WTC11 (cell line): ENCODE data around the gene LYPD3. TPM values are rescaled to one million over a fixed set of nuclear protein-coding genes. Genes with fewer than 3 reads are reported as not detected.

Source experiments
- ATAC-seq: fragments of 200-7000 bp; cut with Tn5 transposase; 2 replicates; pipeline ENCODE4 v1.10.0; 2021; ENCODE audit warnings: mild to moderate bottlenecking, moderate library complexity
- CTCF ChIA-PET: fragments of 300-600 bp; sonication (Branson Sonifier 250); formaldehyde crosslinking; loops from one replicate; lab custom pipeline; 2021; ENCODE audit warnings: antibody characterized with exemption; lab: Charles Lee
- POLR2A ChIA-PET: fragments of 350-600 bp; sonication (Branson Sonifier 250); formaldehyde crosslinking; loops from one replicate; lab custom pipeline; 2021; ENCODE audit warnings: antibody characterized with exemption; lab: Charles Lee
- DNase-seq: peaks from one replicate; pipeline ENCODE4 v3.0.0; 2021; ENCODE audit warnings: low spot score
- H3K27ac Mint-ChIP-seq: 2 replicates; pipeline ENCODE4 v1.8.0; 2021; ENCODE audit warnings: mixed read lengths
- H3K27me3 Mint-ChIP-seq: 2 replicates; pipeline ENCODE4 v1.8.0; 2021; ENCODE audit warnings: low read depth, mild to moderate bottlenecking, moderate library complexity, mixed read lengths
- H3K36me3 Mint-ChIP-seq: 2 replicates; pipeline ENCODE4 v1.8.0; 2021; ENCODE audit warnings: mixed read lengths
- H3K4me1 Mint-ChIP-seq: 2 replicates; pipeline ENCODE4 v1.8.0; 2022; ENCODE audit warnings: mixed read lengths
- H3K4me3 Mint-ChIP-seq: 2 replicates; pipeline ENCODE4 v1.8.0; 2021; ENCODE audit warnings: mild to moderate bottlenecking, moderate library complexity, mixed read lengths
- H3K9me3 Mint-ChIP-seq: 2 replicates; pipeline ENCODE4 v1.8.0; 2021; ENCODE audit warnings: mixed read lengths
- EMX1 ChIP-seq: fragments of 250-450 bp; sonication (Bioruptor Pico); IDR thresholded peaks from 2 replicates; pipeline ENCODE4 v1.8.0; 2021; ENCODE audit warnings: mild to moderate bottlenecking
- ETV6 ChIP-seq: sonication (generic); formaldehyde crosslinking; IDR thresholded peaks from 2 replicates; pipeline ENCODE4 v1.8.1; 2022; ENCODE audit warnings: mild to moderate bottlenecking, missing genetic modification reagents
- FOXK1 ChIP-seq: sonication (generic); formaldehyde crosslinking; IDR thresholded peaks from 2 replicates; pipeline ENCODE4 v1.8.0; 2022; ENCODE audit warnings: mild to moderate bottlenecking, moderate library complexity, missing genetic modification reagents
- FOXP1 ChIP-seq: sonication (generic); formaldehyde crosslinking; IDR thresholded peaks from 2 replicates; pipeline ENCODE4 v1.8.0; 2022; ENCODE audit warnings: missing genetic modification reagents, mild to moderate bottlenecking, moderate library complexity, borderline replicate concordance
- GABPB1 ChIP-seq: sonication (generic); formaldehyde crosslinking; IDR thresholded peaks from 2 replicates; pipeline ENCODE4 v1.8.1; 2023; ENCODE audit warnings: mild to moderate bottlenecking, missing genetic modification reagents
- JUN ChIP-seq: sonication (generic); formaldehyde crosslinking; IDR thresholded peaks from 2 replicates; pipeline ENCODE4 v1.8.0; 2023; ENCODE audit warnings: mild to moderate bottlenecking, missing genetic modification reagents
- KAT7 ChIP-seq: sonication (generic); formaldehyde crosslinking; IDR thresholded peaks from 2 replicates; pipeline ENCODE4 v1.8.1; 2023; ENCODE audit warnings: missing genetic modification reagents, mild to moderate bottlenecking, borderline replicate concordance
- NFE2L1 ChIP-seq: sonication (generic); formaldehyde crosslinking; IDR thresholded peaks from 2 replicates; pipeline ENCODE4 v1.8.1; 2023; ENCODE audit warnings: missing genetic modification reagents
- NR1H2 ChIP-seq: sonication (generic); formaldehyde crosslinking; IDR thresholded peaks from 2 replicates; pipeline ENCODE4 v1.9.0; 2021; ENCODE audit warnings: mild to moderate bottlenecking, moderate library complexity, missing genetic modification reagents
- total RNA-seq: library from RNA; stranded (reverse); gene quantifications from 3 replicates; pipeline ENCODE4 v1.2.3, GENCODE V29; 2021
- TF ChIP-seq, protein P1 (sequence below): fragments of 250-450 bp; sonication (Bioruptor Pico); IDR thresholded peaks from 2 replicates; pipeline ENCODE4 v1.9.0; 2021; ENCODE audit warnings: mild to moderate bottlenecking
- TF ChIP-seq, protein P2 (sequence below): sonication (generic); formaldehyde crosslinking; IDR thresholded peaks from 2 replicates; pipeline ENCODE4 v1.8.1; 2023; ENCODE audit warnings: mild to moderate bottlenecking, moderate library complexity, missing genetic modification reagents
- TF ChIP-seq, protein P3 (sequence below): fragments of 250-450 bp; sonication (Bioruptor Pico); IDR thresholded peaks from 2 replicates; pipeline ENCODE4 v2.1.2; 2022; ENCODE audit warnings: mild to moderate bottlenecking, moderate library complexity
- TF ChIP-seq, protein P4 (sequence below): sonication (generic); formaldehyde crosslinking; IDR thresholded peaks from 2 replicates; pipeline ENCODE4 v1.8.0; 2023; ENCODE audit warnings: missing genetic modification reagents
- TF ChIP-seq, protein P5 (sequence below): sonication (generic); formaldehyde crosslinking; IDR thresholded peaks from 2 replicates; pipeline ENCODE4 v1.8.1; 2023; ENCODE audit warnings: mild to moderate bottlenecking, missing genetic modification reagents, borderline replicate concordance
- TF ChIP-seq, protein P6 (sequence below): fragments of 250-450 bp; sonication (Bioruptor Pico); IDR thresholded peaks from 2 replicates; pipeline ENCODE4 v1.9.0; 2021; ENCODE audit warnings: mild to moderate bottlenecking
- TF ChIP-seq, protein P7 (sequence below): sonication (generic); formaldehyde crosslinking; IDR thresholded peaks from 2 replicates; pipeline ENCODE4 v1.8.0; 2022; ENCODE audit warnings: mild to moderate bottlenecking, missing genetic modification reagents

LYPD3 gene
- total RNA-seq, 1 experiment from 2014 or later = 3.8 TPM

DNA sequence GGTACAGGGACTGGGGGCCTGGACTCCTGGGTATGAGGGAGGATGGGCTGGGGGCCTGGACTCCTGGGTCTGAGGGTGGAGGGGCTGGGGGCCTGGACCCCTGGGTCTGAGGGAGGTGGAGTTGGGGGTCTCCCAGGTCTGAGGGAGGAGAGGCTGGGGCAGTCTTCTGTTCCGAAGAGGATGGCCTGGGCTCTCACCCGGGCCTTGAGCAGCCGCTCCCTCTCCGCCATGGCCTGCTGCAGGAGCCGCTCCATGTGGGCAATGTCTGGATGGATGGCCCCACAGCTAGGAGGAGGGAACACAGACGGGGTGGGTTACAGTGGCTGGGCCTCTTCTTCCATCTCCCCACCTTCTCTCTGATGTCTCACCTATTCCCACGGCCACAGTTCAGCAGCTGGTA lies 21.0 kb upstream of the LYPD3 start:
- no peaks in the 10 kb centered on the region for H3K4me1 Mint-ChIP-seq

DNA sequence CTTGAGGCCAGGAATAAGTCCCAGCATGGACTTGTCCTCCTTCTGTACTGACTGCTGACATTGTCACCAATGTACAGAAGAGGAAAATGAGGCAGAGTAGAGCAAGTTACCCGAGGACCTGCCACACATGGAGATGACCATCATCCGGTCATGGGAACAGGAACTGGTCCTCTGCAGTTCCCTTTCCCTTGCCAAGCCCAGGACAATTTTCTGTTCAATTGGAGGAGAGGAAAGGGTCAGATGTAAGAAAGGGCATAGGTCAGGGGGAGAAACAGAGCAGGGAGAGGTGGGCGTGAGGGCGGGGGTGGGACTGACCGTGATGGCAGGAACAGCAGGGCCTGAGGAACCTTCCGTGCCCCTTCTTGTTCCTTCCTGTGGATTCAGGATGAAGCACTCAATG lies 20.5 kb upstream of the LYPD3 start:
- H3K27ac Mint-ChIP-seq = no peak overlapping the region
- TF ChIP-seq, protein P1, sequence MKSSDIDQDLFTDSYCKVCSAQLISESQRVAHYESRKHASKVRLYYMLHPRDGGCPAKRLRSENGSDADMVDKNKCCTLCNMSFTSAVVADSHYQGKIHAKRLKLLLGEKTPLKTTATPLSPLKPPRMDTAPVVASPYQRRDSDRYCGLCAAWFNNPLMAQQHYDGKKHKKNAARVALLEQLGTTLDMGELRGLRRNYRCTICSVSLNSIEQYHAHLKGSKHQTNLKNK = no peak
- no peak for TF ChIP-seq FOXP1 (CRISPR knock-in tag)
- no peak for TF ChIP-seq KAT7
- no peak for TF ChIP-seq ETV6 (CRISPR knock-in tag)
- no peak for TF ChIP-seq NR1H2 (CRISPR knock-in tag)
- TF ChIP-seq EMX1 (CRISPR knock-in tag) = no peak
- TF ChIP-seq, protein P2, sequence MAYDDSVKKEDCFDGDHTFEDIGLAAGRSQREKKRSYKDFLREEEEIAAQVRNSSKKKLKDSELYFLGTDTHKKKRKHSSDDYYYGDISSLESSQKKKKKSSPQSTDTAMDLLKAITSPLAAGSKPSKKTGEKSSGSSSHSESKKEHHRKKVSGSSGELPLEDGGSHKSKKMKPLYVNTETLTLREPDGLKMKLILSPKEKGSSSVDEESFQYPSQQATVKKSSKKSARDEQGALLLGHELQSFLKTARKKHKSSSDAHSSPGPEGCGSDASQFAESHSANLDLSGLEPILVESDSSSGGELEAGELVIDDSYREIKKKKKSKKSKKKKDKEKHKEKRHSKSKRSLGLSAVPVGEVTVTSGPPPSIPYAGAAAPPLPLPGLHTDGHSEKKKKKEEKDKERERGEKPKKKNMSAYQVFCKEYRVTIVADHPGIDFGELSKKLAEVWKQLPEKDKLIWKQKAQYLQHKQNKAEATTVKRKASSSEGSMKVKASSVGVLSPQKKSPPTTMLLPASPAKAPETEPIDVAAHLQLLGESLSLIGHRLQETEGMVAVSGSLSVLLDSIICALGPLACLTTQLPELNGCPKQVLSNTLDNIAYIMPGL (CRISPR knock-in tag) = no peak
- no peak for TF ChIP-seq FOXK1 (CRISPR knock-in tag)
- TF ChIP-seq, protein P3, sequence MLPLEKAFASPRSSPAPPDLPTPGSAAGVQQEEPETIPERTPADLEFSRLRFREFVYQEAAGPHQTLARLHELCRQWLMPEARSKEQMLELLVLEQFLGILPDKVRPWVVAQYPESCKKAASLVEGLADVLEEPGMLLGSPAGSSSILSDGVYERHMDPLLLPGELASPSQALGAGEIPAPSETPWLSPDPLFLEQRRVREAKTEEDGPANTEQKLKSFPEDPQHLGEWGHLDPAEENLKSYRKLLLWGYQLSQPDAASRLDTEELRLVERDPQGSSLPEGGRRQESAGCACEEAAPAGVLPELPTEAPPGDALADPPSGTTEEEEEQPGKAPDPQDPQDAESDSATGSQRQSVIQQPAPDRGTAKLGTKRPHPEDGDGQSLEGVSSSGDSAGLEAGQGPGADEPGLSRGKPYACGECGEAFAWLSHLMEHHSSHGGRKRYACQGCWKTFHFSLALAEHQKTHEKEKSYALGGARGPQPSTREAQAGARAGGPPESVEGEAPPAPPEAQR = no peak

More for the DNA sequence above, 21.0 kb upstream of the LYPD3 start:
- POLR2A ChIA-PET = interaction anchor here (0.6 kb wide), 1 partner anchor 16 kb away, joined by 5 read pairs; no protein-coding TSS in a partner anchor
- no peak overlapping the region for H3K27ac Mint-ChIP-seq
- TF ChIP-seq KAT7 = no peak
- no peak for TF ChIP-seq NFE2L1 (CRISPR knock-in tag)
- TF ChIP-seq, protein P4, sequence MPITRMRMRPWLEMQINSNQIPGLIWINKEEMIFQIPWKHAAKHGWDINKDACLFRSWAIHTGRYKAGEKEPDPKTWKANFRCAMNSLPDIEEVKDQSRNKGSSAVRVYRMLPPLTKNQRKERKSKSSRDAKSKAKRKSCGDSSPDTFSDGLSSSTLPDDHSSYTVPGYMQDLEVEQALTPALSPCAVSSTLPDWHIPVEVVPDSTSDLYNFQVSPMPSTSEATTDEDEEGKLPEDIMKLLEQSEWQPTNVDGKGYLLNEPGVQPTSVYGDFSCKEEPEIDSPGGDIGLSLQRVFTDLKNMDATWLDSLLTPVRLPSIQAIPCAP = no peak
- TF ChIP-seq, protein P5, sequence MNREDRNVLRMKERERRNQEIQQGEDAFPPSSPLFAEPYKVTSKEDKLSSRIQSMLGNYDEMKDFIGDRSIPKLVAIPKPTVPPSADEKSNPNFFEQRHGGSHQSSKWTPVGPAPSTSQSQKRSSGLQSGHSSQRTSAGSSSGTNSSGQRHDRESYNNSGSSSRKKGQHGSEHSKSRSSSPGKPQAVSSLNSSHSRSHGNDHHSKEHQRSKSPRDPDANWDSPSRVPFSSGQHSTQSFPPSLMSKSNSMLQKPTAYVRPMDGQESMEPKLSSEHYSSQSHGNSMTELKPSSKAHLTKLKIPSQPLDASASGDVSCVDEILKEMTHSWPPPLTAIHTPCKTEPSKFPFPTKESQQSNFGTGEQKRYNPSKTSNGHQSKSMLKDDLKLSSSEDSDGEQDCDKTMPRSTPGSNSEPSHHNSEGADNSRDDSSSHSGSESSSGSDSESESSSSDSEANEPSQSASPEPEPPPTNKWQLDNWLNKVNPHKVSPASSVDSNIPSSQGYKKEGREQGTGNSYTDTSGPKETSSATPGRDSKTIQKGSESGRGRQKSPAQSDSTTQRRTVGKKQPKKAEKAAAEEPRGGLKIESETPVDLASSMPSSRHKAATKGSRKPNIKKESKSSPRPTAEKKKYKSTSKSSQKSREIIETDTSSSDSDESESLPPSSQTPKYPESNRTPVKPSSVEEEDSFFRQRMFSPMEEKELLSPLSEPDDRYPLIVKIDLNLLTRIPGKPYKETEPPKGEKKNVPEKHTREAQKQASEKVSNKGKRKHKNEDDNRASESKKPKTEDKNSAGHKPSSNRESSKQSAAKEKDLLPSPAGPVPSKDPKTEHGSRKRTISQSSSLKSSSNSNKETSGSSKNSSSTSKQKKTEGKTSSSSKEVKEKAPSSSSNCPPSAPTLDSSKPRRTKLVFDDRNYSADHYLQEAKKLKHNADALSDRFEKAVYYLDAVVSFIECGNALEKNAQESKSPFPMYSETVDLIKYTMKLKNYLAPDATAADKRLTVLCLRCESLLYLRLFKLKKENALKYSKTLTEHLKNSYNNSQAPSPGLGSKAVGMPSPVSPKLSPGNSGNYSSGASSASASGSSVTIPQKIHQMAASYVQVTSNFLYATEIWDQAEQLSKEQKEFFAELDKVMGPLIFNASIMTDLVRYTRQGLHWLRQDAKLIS (CRISPR knock-in tag) = no peak
- no peak for TF ChIP-seq GABPB1 (CRISPR knock-in tag)
- TF ChIP-seq, protein P6, sequence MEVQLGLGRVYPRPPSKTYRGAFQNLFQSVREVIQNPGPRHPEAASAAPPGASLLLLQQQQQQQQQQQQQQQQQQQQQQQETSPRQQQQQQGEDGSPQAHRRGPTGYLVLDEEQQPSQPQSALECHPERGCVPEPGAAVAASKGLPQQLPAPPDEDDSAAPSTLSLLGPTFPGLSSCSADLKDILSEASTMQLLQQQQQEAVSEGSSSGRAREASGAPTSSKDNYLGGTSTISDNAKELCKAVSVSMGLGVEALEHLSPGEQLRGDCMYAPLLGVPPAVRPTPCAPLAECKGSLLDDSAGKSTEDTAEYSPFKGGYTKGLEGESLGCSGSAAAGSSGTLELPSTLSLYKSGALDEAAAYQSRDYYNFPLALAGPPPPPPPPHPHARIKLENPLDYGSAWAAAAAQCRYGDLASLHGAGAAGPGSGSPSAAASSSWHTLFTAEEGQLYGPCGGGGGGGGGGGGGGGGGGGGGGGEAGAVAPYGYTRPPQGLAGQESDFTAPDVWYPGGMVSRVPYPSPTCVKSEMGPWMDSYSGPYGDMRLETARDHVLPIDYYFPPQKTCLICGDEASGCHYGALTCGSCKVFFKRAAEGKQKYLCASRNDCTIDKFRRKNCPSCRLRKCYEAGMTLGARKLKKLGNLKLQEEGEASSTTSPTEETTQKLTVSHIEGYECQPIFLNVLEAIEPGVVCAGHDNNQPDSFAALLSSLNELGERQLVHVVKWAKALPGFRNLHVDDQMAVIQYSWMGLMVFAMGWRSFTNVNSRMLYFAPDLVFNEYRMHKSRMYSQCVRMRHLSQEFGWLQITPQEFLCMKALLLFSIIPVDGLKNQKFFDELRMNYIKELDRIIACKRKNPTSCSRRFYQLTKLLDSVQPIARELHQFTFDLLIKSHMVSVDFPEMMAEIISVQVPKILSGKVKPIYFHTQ (CRISPR knock-in tag) = no peak
- no peak for TF ChIP-seq JUN (CRISPR knock-in tag)
- TF ChIP-seq, protein P7, sequence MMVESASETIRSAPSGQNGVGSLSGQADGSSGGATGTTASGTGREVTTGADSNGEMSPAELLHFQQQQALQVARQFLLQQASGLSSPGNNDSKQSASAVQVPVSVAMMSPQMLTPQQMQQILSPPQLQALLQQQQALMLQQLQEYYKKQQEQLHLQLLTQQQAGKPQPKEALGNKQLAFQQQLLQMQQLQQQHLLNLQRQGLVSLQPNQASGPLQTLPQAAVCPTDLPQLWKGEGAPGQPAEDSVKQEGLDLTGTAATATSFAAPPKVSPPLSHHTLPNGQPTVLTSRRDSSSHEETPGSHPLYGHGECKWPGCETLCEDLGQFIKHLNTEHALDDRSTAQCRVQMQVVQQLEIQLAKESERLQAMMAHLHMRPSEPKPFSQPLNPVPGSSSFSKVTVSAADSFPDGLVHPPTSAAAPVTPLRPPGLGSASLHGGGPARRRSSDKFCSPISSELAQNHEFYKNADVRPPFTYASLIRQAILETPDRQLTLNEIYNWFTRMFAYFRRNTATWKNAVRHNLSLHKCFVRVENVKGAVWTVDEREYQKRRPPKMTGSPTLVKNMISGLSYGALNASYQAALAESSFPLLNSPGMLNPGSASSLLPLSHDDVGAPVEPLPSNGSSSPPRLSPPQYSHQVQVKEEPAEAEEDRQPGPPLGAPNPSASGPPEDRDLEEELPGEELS (CRISPR knock-in tag) = no peak
- TF ChIP-seq, all 79 proteins: peak for 0
- no peak for DNase-seq
- Mint-ChIP-seq H3K4me3 (no peak overlapping the region), H3K36me3 (no peaks in the 10 kb centered on the region), H3K27me3 (no peaks in the 10 kb centered on the region; the same call in 1 of the 2 replicates), H3K9me3 (no peaks in the 10 kb centered on the region)
- no peak for ATAC-seq
- CTCF ChIA-PET = interaction anchor here (1.1 kb wide), 1 partner anchor 33 kb away, joined by 3 read pairs; no protein-coding TSS in a partner anchor

More for the DNA sequence above, 20.5 kb upstream of the LYPD3 start:
- Mint-ChIP-seq H3K4me3 (no peak overlapping the region), H3K9me3 (no peaks in the 10 kb centered on the region), H3K27me3 (no peaks in the 10 kb centered on the region; the same call in 1 of the 2 replicates), H3K36me3 (no peaks in the 10 kb centered on the region), H3K4me1 (no peaks in the 10 kb centered on the region)
- ChIA-PET POLR2A (no interaction called here), CTCF (interaction anchor here (0.7 kb wide), 1 partner anchor 39 kb away, joined by 3 read pairs; no protein-coding TSS in a partner anchor)
- no peak for DNase-seq
- ATAC-seq = no peak
